Colon (tissue), 2 donors: ENCODE results near the gene PC.

Experiments
- FAIRE-seq: peaks from 2 replicates; lab custom pipeline; 2012; peaks lifted over from hg19 to GRCh38; lab: Jason Lieb, UNC
- donor health status: control.
- donor health status: control.

PC gene

DNA sequence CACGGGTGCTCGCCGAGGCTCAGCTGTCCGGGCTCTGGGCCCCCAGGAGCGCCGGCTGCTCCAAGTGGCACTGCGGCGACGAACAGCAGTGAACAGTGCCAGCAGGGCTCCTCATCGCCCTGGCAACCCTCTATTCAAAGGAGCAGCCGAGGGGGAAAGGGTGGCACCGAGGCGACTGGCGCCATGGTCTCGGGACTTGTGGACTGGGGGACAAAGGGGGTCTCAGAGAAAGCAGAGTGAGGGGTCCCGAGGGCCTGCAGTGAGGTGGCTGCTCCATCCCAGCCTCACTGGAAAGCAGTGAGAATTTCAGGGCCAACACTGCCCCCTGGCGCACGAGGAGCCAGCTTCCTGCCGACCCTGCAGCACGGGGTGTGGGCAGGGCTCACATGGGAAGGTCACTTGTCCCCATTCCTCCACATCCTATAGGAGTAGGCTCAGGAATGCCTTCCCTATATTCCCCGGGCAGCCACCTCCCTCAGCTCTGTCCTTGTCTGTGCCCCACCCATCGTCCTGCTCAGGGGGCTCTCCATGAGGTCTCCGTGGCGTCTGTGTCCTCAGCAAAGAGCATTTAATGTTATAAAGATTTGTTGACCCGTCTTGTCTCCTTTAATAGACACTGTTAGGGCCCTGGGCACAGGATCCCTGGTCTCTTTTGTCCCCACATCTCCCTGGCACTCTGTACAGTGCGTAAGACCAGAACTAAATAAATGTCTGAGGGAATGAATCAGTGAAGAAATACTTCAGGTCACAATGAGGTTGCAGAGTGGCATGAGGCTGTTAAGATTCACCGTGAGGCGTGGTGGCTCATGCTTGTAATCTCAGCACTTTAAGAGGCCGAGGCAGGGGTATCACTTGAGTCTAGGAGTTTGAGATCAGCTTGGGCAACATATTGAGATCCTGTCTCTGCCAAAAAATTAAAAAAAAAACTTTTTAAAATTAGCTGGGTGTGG is 74.9 kb downstream of the PC start:
- no peak for FAIRE-seq

DNA sequence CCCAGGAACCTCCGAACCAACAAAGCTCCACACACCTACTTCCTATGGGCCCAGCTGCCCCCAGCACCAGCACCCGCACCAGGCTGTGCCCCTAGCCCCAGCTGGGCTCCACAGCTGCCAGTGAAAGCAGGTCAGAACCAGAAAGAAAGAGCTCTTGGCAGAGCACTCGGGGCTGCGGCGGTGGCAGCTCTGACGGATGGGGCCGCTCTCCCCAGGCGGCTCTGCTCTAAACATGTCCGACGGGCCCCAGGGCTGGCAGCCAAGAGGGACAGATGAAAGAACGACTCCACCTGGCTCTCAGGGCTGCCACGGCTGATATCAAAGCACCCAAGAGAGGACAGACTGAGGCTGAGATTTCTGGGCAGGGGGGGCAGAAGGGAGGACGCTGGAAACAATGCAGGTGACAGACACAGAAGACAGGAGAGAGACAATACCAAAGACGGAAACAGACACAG is 75.6 kb downstream of the PC start:
- FAIRE-seq, result no peak

DNA sequence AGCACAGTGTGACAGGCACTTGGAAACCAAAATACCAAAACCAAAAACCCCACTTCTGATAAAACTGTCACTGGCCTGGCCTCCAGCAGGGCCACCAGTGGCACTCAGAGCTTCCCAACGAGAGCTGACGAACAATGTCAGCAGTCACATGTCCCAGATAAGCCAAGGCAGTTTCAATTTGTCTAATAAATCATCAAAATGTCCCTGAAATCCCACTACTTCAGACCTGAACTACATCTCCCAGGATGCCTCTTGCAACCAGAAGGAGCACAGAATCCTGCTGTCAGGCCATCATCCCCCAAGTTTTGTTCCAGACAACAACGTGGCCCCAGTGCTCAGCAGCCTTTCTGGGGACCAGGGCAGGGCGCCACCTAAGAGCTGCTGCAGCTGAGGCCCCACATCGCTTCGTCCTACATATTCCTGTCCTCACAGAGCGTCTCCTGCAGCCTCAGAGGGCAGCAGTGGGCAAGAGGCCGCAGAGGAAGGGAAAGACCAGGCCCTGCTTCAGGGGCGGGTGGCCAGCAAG is 76.2 kb downstream of the PC start:
- FAIRE-seq, result no peak

DNA sequence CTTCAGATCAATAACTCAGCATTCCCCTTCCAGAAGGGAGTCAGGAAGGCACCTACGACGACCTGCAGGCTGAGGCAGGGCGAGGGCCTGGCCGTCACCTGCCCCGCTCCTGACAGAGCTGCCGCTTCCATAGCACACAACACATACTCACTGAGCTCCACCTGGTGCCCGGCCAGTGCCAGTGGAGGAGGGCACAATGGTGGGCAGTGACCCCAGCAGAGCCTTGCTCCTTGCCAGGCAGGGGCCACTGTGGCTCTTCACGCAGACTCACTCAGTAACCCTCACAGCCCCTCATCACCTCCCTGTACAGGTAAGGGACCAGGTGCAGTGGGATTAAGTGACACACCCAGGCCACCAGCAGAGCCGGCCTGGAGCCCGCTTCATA is 76.7 kb downstream of the PC start:
- no peak for FAIRE-seq

DNA sequence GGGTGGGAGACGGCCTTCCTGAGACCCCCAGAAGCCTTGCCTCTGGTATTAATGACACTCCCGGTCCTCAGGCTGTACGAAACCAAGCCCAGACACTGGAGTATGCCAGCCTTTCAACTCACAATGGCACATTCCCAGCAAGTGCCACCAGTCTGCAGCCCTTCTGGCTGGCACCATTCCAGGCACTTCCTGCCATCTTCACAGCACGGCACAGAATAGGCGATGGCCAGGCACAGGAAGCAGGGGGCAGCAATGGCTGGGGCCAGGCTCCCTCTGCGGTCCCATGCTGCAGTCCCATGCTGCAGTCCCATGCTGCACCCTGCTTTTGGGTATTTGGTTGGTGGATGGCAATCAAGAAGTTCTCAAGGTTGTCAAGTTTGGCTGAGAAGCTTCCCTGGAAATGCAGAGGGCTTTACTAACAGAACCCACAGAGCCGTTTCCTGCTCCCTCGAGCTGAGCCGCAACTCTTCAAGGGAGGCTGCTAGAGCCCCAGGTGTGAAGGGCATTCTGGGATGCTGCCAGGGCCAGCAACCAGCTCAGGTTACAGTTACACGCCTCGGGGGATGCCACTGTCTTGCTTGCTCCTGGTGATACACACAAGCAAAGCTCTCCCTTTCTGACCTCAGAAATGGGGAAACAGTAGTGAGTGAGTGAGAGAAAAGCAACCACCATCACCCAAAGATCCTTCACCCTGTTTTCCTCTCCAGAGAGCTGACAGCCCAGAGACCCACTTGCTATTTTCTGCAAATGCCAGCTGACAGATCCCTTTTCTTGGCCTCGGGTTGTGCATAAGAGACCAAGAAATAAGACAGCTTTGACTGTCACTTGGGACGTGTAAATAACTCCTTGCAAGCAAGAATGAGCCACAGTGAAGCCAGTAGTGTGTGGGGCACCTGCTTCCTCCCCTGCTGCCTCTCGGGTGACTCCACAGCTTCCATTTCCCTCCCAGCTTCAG is 77.4 kb downstream of the PC start:
- no peak for FAIRE-seq

DNA sequence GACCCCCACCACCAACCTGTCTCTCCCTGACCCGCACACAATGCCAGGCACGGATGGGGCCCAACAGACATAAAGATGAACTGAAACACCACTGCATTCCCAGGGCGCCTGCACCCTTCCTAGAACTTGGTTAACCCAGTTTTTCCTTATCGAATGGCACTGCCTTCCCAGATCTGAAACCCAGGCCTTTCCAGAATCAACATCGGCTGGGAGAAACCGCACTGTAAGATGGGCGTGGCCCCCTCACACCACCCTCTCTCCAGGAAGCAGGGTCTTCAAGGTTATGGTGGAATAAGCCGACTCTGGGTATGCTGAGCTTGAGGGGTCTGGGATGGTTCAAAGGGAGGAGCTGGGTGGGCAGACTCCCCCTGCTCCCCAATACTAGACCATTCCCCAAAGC is 78.2 kb downstream of the PC start:
- no peak for FAIRE-seq

DNA sequence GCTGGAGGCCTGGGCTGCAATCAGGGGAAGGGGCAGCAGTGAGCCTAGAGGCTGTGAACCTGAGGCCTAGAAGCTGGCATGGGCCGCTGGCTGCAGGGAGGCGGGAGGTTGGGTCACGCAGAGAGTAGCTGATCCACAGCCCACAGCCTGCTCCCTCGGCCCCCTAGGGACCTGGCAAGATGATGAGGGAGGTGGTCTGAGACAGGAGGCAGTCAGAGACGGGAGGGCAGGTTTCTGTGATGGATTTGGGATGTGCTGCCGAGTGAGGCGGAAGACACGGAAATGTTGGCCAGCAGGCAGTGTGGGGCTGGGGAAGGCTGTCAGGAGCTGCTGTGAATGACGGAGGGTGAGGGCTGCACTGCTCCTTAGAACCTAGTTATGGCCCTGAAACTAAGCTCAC is 78.6 kb downstream of the PC start:
- no peak for FAIRE-seq

DNA sequence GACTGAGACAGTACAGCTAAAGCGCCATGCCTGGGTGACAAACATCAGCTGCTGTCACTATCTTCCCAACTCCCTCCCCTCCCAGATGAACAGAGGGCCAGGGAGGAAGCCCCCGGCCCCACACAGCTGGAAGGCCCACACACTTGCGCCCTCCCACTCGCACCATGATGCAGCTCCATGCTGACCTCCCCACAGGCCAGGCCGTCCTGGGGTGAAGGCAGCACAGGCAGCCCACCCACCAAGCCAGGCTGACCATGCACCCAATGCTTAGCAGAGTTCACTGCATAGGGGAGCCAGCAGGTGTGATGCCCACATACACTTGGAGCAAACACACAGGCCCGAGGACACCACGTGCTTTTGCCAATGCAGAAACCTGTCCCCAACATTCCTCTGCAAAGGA is 79.2 kb downstream of the PC start:
- FAIRE-seq, result no peak

DNA sequence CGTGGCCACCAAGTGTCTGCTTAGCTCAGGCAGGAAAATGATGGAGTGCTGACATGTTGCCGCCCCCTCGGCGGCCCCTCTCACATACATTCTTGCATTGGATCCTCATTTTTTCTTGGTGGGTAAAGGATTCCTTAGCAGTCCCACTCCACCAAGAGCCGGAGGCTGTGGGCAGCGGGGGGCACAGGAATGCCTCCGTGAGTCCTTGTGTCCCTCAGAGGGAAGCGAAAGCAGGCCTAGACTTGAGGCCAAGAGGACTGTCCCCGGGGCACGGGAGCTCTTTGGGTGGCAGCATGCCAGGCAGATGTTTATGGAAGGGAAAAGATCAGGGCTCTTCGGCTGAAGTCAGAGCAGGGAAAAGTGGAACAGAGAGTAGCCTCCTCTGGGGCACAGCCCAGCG is 79.7 kb downstream of the PC start:
- FAIRE-seq, result no peak

DNA sequence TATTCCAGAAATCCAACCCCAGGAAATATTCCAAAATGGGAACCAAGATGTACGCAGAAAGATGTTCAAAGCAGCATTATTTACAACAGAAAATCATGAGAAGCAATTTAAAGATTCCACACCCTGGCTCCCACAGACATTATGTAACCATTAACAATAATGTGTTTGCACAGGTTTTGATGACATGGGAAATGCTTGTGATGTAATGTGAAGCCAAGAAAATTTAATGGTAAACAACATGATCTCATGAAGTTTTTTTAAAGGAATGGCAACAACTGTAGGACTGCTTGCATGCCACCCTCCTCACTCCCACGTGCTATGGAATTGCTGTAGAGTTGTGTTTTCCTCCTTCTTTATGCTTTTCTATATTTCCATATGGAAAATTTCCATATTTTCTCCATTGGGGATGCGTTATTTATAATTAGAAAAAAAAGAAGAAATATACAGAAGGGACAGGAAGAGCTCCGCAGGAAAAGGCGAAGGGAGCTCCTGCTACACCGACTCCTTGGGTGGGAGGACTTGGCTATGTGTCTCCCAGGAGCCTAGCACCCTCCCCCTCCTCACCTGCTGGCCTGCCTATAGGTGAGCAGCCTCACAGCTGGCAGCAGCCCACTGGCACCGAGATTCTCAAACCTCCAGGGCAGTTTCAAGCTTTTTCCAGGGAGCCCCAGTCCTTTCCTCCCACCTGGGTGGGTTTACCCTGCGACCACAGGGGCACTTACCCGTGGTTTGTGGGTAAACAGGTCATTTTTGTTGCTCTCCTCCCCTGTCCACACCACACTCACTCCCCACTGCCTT is 80.4 kb downstream of the PC start:
- FAIRE-seq, result no peak

DNA sequence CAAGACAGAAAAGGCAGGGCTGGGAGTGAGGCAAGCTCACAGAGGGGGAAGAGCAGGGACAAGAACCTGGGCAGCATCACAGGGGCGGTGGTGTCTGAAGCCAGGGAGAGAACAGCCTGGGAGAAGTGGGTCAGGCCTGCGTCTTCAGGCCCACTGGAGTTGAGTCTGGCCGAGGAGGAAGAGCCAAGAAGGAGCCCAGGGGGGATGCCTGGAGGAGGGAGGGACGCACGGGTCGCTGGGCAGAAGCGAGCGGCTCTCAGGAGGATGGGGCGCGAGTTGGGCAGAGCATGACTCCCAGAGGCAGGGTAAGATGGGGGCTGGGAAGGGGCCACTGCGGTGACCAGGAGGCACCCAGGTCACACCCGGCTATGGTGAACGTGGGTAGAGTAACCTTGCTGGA is 82.8 kb downstream of the PC start:
- no peak for FAIRE-seq

DNA sequence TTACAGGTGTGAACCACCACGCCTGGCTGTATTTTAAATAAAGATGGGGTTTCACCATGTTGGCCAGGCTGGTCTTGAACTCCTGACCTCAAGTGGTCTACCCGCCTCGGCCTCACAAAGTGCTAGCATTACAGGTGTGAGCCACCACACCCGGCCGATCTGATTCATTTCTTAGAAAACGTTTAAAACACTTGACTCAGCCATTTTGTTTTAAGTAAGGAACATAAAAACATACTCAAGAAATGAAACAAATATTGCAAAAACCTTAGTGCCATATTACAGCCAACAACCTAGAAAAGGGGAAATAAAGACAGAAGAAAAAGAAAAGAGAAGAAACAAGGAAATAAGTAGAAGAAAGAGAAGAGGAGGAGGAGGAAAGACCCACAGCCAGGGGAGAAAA is 84.0 kb downstream of the PC start:
- FAIRE-seq, result no peak

DNA sequence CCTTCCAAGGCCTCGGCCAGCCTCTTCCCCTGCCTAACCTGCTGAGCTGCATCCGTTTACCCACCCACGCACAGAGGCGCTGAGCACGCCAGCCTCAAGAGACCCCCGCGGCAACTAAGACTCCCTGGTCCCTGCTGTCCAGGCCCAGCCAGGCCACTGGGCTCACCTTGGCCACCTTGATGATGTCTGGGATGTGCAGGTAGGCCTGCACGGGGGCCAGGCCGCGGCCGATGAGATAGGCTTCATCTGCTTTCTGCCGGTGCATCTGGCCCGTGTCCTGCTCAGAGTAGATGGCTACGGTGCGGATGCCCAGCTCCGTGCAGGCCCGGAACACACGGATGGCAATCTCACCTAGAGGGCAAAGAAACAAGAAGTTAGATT is 86.7 kb downstream of the PC start:
- no peak for FAIRE-seq

DNA sequence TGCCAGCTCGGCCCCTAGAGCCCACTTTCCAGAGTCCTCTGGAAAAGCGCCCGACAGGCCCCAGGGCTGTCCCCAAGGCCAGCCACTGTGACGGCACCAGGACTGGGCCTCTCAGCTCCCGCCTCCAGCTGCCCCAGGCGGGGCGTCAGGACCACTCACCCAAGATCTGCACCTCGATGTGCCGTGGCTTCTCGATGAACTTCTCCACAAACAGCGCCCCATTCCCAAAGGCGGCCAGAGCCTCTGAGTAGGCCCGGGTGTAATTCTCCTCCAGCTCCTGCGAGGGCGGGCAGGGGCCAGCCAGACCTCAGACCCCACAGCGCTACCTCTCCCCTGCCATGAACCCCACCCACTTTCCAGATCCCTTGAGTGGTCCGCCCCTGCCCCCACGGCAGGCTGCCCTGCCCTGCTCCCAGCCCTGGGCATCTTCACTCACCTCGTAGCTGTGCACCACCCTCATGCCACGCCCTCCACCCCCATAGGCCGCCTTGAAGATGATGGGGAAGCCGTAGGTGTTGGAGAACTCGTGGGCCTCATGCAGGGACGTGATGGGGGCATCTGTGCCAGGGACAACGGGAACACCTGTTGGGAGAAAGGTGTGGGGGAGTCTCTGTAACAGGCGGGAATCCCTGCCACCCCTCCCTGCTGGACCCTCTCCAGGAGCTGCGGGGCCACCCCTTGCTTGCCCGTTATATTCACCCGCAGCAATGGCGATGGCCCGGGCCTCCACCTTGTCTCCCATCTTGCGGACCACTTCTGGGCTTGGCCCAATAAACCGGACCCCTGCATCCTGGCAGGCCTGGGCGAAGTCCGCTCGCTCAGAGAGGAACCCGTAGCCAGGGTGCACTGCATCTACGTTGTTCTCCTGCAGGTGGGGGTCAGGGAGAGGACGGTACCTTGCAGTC is 87.3 kb downstream of the PC start:
- no peak for FAIRE-seq

DNA sequence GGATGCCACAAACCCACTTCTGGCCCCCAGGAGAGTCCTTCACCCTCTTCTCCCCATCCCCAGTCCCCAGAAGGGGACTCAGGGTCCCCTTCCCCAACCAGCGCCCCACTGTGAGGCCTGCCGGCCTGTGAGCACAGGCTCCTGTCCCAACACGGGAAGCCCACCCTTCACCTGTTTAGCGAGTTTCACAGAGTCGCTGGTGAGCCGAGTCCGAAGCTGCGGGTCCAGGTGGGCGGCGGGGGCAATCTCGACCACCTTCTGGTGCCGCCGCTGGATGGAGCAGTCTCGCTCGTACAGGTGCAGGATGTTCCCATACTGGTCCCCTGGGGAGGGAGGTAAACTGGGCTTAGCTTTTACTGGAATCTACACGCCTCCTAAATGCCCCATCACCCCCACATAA is 88.1 kb downstream of the PC start:
- FAIRE-seq, result no peak

DNA sequence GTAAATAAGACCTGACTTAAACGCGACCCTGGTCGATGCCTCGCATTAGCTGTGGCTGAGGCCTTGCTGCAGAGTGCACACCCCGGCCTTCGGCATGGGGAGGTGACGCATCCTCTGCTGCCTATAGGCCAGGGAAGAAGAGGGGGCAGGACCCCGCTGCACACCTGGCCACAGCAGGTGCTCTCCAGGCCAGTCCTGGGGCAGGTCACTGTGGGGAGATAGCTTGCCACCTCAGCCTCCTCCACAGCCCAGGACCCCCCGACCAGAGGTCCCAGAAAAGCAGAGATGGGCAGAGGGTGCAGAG is 88.7 kb downstream of the PC start:
- FAIRE-seq, result no peak

DNA sequence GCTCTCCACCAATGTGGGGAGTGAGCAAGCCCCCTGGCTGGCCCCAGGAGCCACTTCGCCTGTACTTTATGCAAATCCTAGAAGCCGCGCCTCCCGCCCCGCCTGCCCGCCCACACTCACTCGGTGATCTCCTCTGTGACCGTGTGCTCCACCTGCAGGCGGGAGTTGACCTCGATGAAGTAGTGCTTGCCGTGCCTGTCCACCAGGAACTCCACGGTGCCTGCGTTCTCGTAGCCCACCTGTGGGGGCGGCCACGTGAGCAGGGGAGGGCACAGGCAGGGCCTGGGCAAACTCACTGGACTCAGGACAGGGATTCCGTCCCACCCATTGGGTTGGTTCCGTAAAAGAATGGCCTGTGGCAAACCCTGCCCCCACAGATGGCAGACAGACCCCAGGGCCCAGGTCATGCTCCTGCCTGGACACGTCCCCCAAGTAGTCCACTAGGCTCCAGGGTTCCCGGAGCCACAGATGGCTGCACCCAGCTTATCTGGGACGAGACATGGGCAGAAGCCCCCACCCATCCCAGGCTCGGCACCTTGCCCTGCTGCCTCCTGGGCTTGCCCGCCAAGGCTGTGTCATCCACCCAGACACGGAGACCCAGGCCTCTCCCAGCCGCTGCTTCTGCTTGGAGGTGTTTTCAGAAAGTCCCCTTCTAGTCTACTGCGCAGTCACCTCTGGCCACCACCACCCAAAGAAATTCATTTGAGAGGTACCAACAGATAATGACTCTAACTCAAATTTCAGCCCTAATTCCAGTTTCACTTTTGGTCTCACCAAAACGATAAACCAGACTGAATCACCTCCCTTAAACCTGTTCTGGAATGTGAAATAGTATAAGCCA is 89.2 kb downstream of the PC start:
- no peak for FAIRE-seq

DNA sequence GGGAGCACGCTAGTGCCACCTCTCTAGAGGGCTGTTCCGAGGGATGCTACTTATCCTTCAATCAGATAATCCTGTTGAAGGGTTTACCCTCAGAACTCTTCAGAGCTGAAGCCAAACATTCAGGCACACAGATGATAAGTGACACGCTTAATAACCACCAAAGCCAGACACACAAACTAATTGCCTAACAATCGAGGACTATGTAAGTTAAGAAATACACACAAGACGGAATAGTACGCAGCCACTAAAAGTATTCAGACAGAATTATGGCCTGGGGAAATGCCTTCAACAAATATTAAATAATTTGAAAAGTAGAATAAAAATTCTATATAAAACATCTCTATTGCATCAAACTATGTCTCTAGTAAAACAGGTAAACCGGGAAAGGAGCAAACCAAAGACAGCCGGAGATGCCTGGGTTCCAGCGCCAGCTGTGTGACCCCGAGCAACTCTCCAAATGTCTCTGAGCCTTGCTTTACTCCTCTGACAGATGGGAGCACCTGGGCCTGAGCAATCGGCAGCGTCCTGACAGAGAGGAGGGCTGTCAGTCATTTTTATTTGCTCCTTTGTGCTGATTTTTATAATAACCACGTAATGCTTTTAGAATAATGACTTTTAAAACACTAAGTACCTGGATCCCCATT is 90.0 kb downstream of the PC start:
- no peak for FAIRE-seq

DNA sequence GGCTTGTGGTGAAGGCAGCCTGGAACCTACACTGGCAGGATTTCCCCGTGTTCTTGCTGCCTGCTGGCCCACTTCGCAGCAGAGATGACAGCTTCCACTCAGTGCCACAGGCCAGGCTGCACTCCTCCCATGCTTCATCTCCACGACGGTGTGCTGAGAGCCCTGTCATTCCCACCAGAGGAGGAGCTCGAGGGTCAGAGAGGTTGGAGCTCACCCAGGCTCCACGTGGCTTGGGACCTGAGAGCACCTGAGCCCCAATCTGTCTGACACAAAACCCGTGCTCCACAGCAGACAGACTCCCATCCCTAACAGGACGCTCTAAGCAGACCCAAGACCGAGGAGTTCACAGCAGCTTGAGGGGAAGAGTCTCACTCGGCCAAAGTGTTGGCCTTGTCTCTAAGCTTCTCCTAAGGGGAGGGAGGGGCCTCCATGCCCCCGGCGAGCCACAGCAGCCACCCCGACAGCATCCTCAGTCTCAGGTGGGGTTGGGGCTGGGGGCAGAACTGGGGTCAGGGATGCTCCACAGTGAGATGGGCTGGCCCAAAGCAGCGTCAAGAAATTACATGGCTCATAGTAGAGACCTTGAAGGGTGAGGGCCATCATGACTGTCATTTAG is 90.7 kb downstream of the PC start:
- no peak for FAIRE-seq
